GM18526 (cell line): ENCODE results near the gene ESPL1.

Experiments
- POLR2A ChIP-seq: IDR thresholded peaks from 3 replicates; pipeline ENCODE4 v1.6.1; 2011; ENCODE audit not compliant: insufficient read length; ENCODE audit errors: extremely low read depth

Gene ESPL1

DNA sequence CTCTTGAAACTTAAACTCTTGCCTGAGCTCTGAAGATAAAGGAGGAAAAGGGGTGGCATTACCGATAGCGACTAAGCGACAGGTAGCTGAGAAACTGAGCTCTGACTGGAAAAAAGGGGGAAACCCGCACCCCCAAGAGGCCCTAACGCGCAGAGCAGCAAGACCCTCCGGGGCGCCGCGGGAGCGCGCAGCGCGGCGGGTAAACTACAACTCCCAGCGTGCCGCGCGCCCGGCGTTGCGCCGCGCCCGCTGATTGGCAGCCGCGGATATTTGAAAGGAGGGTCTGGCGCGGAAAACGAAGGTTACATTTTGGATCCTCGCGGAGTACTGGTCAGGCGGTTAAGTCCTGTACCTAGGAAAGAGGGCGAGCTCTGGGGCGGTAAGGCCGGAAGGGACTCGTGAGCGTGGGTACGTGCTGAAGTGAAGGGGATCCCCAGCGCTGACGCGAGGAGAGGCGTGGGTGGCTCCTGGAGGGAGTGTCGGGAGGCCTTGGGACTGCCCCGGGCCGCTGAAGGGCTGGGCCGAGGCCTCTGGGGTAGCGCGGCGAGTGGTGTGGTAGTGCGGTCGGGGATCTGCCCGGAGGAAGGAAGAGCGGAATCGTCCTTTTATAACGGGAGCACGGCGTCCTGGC is at the start of gene ESPL1:
Gene ESPL1, plus strand, starts transcription at position 301 of the 631 bp plus-strand sequence. CDS start 468 bp downstream, outside the sequence.
- peak; percentile 44 for TF ChIP-seq POLR2A

DNA sequence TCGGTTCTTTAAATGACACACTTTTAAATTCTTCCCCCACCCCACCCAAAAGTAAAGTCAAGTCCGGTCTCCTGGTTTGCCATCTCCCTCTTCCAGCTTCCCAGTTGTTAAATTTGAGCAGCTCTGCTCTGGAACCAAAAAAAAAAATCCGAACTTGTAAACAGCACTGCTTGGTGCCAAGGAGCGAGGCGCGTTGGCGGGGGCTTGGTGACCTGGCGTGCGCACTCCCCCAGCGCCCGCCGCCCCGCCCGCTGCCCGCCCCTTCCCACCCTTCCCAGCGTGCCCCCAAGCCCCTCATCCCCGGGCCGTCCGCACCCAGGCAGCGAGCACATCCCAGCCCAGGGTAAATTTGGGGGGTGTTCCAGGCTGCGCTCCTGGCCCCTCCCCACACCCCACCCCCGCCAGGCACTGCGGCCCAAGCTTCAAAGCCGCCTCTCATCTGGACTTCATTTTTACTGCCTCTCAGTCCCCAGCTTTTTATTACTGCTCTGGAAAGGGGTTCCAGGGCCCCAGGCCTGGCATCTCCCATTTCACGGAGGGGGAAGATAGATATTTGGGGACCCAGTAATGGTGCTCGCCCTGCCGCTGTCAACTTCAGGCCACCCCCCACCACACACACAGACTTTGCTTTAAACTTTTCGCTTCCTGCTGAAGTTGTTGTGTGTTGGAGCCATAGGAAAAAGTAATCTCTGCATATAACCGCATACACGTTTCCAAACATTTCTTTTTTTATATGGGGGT is 49.4 kb upstream of the ESPL1 start:
- no peak for TF ChIP-seq POLR2A

DNA sequence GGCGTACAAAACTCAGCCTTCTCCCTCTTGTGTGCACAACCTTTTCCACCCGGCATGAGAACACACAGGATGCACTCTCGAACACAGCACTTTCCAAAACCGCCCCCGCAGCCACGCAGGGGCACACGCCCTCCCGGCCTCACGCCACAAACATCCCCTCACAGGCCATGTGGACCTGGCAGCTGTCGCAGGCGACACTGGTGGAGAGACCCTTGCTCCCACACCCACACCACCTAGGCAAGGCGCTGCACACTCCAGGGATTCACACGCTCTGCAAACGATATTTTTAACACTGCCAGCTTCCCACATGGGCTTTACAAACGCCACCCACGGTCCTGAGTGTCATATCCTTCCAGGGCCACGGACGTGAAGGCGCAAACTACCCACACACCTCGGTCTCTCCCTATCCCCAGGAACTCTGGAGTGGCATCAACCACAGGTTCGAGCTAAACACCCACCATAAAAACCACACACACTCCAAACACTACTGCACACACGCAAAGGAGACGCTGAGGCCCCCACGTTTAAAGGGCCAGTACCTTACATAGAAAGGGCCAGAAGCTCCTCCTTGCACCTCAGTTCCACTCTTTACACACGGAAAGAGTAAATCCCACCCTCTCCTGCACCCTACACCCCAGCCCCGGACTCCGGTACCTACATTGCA is 48.7 kb upstream of the ESPL1 start:
- no peak for TF ChIP-seq POLR2A

DNA sequence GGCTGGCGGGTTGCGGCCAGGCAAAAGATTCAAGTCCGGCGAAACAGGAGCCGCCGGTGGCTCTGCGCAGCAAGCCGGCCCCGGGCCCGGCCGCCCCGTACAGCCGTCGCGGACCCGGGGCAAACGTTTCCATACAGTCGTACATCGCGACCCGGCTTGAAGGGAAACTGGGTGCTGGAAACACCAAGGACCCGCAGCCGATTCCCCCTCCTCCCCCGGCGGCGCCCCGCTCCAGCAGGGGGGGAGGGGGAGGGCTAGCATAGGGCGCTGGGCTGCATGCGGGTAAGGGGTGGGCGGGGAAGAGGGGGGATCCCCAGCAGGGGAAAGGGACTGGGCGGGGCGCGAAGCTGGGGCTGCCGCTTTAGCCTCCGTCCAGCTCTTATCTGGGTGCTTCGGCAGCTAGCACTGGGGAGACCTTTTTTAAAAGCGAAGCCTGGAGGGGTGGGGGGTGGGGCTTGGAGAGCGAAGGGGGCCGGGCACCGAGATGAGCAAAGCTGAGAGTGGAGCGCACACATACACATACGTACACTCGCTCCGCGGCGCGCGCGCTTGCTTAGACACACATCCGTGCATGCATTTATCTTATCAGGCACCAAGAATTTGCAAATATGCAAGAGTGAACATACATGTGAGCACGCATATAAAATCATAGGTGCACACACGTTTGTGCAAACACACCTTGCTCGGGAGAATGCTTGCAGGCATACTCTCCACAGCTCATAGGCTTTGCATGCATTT is 48.0 kb upstream of the ESPL1 start:
- no peak for TF ChIP-seq POLR2A

DNA sequence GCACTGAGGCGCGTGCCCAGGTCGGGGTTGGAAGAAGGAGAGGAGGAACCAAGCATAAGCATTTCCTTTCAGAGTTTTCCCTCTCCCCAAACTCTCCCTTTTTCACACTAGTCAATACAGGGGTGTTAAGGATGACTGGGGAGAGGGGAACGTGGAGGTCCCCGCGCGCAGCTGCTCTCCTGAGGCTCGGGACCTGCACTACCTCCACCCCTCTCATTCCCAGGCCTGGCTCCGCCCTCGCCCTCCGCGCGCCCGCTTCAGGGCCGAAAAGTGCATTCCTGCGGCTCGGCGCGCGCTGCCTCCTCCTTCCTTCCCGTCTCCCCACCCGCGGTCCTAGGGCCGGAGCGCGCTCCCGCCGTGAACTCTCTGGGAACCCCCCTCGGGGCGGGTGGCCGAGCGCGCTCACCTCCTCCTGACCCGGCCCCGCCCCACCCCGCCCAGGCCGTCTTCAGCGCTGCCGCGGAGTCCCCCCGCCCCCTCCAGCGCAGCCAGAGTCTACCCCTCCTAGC is 47.4 kb upstream of the ESPL1 start:
- no peak for TF ChIP-seq POLR2A

DNA sequence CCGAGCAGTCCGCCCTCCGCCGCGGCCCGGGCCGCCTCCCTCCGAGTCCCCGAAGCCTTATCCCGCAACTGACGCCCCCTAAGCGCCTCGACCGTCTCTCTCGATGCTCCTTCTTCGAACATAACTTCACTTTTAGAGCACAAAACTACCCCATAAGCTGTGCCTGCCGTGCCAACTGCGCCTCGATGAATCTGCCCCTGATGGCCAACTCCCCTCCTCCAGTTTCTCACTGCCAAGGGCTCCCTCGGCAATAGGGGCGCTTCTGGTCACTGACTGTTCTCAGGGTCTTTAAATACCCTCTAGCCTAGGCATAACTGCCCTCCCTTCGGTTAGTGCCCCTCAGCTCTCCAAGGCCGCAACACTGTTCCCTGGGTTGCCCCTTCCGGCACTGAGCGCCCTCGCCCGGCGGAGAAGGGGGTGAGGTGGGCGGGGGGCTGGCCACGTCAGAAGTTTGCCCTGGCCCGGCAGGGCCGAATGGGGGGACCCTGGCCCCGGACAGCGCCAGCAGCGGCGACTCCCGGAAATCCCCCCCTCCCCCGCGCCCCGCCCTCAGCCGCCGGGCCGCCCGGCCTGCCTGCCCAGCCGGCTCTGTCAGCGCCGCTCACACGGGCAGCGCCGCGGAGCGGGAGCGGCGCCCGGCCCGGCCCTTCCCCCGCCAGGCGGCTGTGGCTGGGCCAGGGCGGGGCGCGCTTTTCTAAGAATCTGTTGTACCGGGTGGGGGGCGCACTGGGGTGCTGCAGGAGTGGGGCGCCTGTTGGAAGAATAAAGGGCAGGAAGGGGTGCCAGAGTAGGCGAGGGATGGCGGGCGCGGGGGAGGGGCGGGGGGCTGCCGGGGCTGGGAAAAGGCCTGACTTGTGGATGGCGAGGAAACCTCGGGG is 46.7 kb upstream of the ESPL1 start:
- peak; percentile 57 for TF ChIP-seq POLR2A

DNA sequence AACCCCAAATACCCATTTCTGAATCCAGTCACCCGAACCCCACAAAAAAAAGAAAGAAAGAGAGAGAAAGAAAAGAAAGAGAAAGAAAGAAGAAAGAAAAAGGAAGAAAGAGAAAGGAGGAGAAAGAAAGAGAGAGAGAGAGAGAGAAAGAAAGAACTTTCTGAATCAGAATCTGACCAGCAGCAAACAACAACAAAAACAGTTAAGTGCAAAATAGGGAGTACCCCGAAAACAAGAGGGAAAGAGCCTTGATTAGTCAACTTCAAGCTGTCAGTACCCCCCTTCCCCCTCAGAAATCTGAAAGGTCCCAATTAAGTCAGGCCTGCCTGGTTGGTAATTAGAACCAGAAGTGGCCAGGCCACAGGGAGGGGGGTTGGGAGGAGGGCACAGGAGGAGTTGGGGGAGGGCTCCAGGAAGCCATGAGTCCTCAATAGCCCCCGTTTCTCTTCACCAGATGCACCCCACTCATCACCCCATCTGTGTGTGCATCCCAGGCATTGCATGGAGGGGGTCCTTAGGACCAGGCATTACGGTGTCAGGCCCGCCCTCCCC is 45.9 kb upstream of the ESPL1 start:
- no peak for TF ChIP-seq POLR2A

DNA sequence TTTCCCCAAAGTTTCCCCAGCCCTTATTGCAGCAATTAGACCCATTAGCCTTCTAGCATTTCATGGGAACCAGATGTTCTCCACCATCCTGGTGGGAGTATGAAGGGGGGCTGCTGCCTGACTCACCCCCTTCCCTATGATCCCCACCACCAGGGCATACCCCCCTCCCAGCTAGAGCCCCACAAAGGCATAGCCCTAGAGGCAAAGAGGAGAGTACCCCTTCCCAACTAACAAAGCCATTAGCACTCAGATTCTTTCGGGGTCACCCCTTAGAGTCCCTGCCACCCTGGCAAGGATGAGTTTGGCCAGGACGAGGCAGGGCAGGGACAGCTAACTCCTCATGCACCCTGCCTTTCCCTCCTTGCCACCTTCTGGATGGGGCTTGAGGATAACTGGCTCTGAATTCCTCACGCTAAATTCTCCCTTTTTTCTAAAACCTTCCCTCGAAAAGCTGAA is 45.3 kb upstream of the ESPL1 start:
- no peak for TF ChIP-seq POLR2A

DNA sequence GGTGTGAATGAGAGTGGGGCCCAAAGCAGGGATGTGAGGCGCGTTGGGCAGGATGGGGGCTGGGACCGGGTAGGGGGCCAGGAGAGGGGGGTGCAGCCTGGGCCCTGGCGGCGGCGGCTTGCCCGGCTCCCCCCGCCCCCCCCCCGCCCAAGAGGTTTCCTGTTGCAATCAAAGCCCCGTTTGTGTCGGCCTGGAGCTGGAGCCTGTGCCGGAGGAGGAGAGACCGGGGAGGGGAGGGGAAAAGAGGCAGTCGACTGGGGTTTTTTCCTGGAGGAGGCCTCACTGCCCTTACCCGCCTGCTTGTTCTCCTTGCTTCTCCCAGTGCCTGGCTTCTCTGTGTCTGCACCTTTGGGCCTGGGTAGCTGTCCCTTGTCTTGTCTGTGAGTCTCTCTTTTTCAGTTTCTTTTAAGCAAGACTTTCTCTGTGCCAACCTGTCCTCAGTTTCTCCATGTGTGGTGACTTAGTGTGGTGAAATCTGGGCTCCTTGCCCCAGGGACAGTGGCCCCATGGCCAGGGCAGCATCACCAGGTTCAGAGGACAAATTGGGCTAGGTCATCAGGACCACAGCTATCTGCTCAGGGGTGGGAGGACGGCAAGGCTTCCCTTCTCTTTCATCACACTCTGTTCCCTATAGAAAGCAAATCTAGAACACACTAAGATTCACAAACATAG is 44.6 kb upstream of the ESPL1 start:
- no peak for TF ChIP-seq POLR2A

DNA sequence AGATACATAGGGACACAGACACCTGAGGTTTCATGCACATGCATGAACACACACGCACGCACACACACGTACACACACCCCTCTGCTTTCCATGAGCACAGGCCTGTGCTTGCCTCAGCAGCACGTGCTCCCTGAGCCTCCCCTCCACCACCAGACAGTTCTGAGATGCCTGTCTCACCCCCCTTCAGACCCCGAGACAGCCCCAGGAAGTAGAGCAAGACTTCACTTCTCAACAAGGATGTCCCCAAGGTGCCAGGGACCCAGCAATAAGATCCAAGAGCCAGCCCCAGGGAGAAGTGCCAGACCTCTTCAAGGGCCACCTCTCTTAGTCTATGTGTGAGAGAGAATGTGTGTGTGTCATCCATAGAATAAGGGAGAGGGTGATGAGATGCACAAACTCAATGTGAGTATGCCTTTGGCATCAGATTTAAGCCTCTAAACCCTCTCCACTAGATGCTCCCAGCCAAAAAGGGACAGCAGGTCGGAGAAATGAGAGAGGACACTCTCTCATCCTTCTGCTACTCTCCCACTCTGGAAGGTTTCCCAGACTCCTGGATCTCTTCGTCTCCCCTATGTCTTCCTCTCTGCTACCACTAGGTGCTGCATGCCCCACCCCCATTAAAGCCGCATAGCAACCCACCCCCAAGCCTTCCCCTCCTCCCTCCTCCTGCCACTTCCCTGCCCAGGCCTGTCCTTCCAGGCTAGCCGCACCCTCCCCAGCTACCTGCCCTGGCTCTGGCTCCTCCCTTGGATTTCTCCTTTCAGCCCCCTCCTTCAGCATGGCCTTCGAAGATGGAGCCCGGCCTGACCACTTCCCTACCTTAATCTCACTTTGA is 43.8 kb upstream of the ESPL1 start:
- TF ChIP-seq POLR2A: no peak

DNA sequence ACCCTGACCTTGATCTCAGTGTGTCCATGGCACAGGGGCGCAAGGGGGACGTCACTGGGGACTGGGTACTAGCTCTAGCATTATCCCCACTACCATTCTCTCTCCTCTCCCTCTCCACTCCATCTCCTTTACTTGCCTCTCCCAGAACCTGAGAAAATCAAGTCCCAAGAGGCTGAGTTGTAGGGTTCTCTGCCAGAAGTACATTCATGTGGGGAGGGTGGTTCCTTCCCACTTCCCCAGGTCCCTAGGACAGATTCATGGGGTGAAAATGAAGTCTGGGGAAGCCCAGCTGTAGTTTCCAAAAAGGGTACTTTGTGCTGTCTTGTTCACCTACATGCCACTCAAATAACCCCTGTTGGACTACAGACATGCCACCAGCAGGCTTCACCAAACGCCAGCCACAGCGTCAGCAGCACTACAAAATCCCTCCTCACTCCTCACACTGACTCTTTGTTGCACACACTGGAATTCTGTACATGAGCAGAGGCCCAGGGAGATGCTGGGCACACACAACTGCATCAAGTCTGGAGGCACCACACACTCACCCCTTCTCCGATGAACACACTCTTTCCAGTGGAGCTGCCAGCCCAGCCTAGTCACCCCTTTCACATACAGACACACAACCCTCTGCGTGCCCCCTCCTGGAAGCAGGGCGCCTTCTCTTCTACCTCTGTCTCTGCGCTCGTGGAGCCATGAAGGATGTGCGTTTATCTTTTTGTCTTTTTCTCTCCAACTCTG is 43.0 kb upstream of the ESPL1 start:
- no peak for TF ChIP-seq POLR2A
